Upper lobe of right lung (tissue), 1 donor: Measurements from ENCODE around the gene PEX11G. TPM values are rescaled to one million over a fixed set of nuclear protein-coding genes. Genes with fewer than 3 reads are reported as not detected.
"Not testable (repeated sequence)": the region's sequence is repeated elsewhere in the genome, so short reads cannot be mapped to it uniquely, and the experiment has no call there.

ENCODE experiments used
- ATAC-seq: fragments of 200-7000 bp; cut with Tn5 transposase; one replicate; pipeline ENCODE4 v1.9.1; 2020; ENCODE audit warnings: mild to moderate bottlenecking, moderate library complexity
- DNase-seq: peaks from one replicate; pipeline ENCODE4 v3.0.0-alpha.2; 2020
- H3K27ac ChIP-seq: fragments of 200-600 bp; one replicate; pipeline ENCODE4 v1.8.0; 2022
- H3K27me3 ChIP-seq: fragments of 200-600 bp; one replicate; pipeline ENCODE4 v1.8.0; 2022; ENCODE audit warnings: mild to moderate bottlenecking
- H3K36me3 ChIP-seq: fragments of 200-600 bp; one replicate; pipeline ENCODE4 v1.8.0; 2022
- H3K4me1 ChIP-seq: fragments of 200-600 bp; one replicate; pipeline ENCODE4 v1.8.0; 2022
- H3K4me3 ChIP-seq: fragments of 200-600 bp; one replicate; pipeline ENCODE4 v1.8.0; 2022; ENCODE audit warnings: mild to moderate bottlenecking
- H3K9me3 ChIP-seq: fragments of 200-600 bp; one replicate; pipeline ENCODE4 v1.8.0; 2022
- CTCF ChIP-seq: fragments of 200-600 bp; IDR thresholded peaks from one replicate; pipeline ENCODE4 v1.8.0; 2022; ENCODE audit warnings: antibody characterized with exemption
- intact Hi-C: fragments of 100-400 bp; cut with DNase I; formaldehyde crosslinking; loops from one replicate; pipeline ENCODE4 v1.11.0; 2022
- total RNA-seq: library from RNA; stranded (reverse); fragmentation: NEBNext Ultra II Directional; extraction: Animal tissue kit (Norgen Biotek cat#: 25700); gene quantifications from one replicate; pipeline ENCODE4 v1.2.1, GENCODE V29; 2021
- donor health status: DM: no; HTN: yes; CAD: no; lungs with severe emphysema.

Gene PEX11G
- total RNA-seq, 1 donor from 2014 or later = 3.6 TPM

- TF ChIP-seq CTCF = no peak
- intact Hi-C loops = no loop called here
- no peak for ATAC-seq
- no peak overlapping the region for H3K27ac ChIP-seq
- H3K4me3 ChIP-seq = no peak overlapping the region
- H3K36me3 ChIP-seq = peaks cover 10% of the 10 kb centered on the region
- no peak for DNase-seq
- no peaks in the 10 kb centered on the region for H3K27me3 ChIP-seq
- H3K4me1 ChIP-seq = no peaks in the 10 kb centered on the region
- no peaks in the 10 kb centered on the region for H3K9me3 ChIP-seq
Measured at GRCh38 chr19:7434391-7434790, 54.4 kb downstream of the PEX11G start.

DNA sequence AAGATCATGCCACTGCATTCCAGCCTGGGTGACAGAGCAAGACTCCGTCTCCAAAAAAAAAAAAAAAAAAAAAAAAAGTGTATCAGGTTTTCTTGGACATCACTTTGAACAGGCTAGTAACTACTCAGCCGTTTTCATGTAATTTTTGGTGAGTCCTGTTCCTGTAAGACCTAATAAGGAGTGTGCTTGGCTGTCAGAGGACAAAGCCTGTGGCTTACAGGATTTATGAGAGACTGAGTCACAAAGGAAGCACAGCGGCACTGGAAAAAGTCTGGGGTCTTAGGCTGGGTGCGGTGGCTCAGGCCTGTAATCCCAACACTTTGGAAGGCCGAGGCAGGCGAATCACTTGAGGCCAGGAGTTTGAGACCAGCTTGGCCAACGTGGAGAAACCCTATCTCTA is 55.4 kb downstream of the PEX11G start:
- H3K4me3 ChIP-seq, H3K36me3 ChIP-seq, intact Hi-C loops, DNase-seq, H3K27ac ChIP-seq, ATAC-seq, H3K4me1 ChIP-seq, H3K9me3 ChIP-seq, H3K27me3 ChIP-seq: not testable (repeated sequence)

- Histone ChIP-seq H3K27ac (no peak overlapping the region), H3K4me3 (no peak overlapping the region), H3K27me3 (no peaks in the 10 kb centered on the region), H3K9me3 (no peaks in the 10 kb centered on the region), H3K36me3 (peaks cover 7% of the 10 kb centered on the region), H3K4me1 (peaks cover 4% of the 10 kb centered on the region)
- TF ChIP-seq CTCF = no peak
- intact Hi-C loops = no loop called here
- no peak for DNase-seq
- no peak for ATAC-seq
Measured at GRCh38 chr19:7429638-7430282, 59.1 kb downstream of the PEX11G start.

DNA sequence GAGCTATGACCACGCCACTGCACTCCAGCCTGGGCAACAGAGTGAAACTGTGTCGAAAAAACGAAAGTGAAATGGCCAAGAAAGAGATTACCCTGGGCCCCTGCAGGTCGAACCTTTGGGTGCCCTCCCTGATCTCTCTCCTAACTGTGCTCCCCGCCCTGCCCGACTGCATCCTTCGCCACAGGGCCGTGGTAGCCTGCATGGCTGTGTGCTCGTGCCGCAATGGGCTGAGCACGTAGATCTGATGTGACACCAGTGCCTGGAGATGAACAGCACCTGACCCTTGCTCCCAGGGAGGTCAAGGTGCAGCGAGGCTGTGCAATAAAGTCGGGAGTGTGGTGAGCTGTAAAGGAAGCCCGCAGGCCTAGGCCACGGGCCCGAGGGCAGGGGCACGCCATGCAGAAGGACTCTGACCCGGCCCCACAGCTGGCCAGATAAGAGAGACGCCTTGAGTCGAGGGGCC is 60.2 kb downstream of the PEX11G start:
- Histone ChIP-seq H3K27ac (no peak overlapping the region), H3K27me3 (no peaks in the 10 kb centered on the region), H3K4me1 (peaks cover 4% of the 10 kb centered on the region), H3K9me3 (no peaks in the 10 kb centered on the region), H3K36me3 (peaks cover 7% of the 10 kb centered on the region), H3K4me3 (no peak overlapping the region)
- DNase-seq (no peak), ATAC-seq (no peak)
- TF ChIP-seq CTCF = no peak
- intact Hi-C loops = no loop called here

- Histone ChIP-seq H3K9me3 (no peaks in the 10 kb centered on the region), H3K4me3 (no peak overlapping the region), H3K36me3 (peaks cover 7% of the 10 kb centered on the region), H3K4me1 (peaks cover 4% of the 10 kb centered on the region), H3K27ac (peak overlapping the region; percentile 36), H3K27me3 (no peaks in the 10 kb centered on the region)
- intact Hi-C loops = no loop called here
- DNase-seq (no peak), ATAC-seq (no peak)
- TF ChIP-seq CTCF = no peak
Measured at GRCh38 chr19:7427944-7428343, 60.9 kb downstream of the PEX11G start.

- intact Hi-C loops = no loop called here
- peak overlapping the region; percentile 51 for H3K27ac ChIP-seq
- ATAC-seq = no peak
- no peak for DNase-seq
- peaks cover 4% of the 10 kb centered on the region for H3K4me1 ChIP-seq
- no peaks in the 10 kb centered on the region for H3K9me3 ChIP-seq
- no peak overlapping the region for H3K4me3 ChIP-seq
- no peaks in the 10 kb centered on the region for H3K27me3 ChIP-seq
- peaks cover 7% of the 10 kb centered on the region for H3K36me3 ChIP-seq
- TF ChIP-seq CTCF = no peak
Measured at GRCh38 chr19:7426986-7427385, 61.8 kb downstream of the PEX11G start.

Other genes with a start within 250 kb of the PEX11G start
- gene INSR, start 194.6 kb downstream of the PEX11G start, total RNA-seq = 37.5 TPM
- gene ARHGEF18, start 140.1 kb downstream of the PEX11G start, total RNA-seq = 50.4 TPM
- 56.9 TPM for gene ZNF358, start 27.1 kb upstream of the PEX11G start, total RNA-seq
- 55.0 TPM for gene MCOLN1, start 33.6 kb upstream of the PEX11G start, total RNA-seq
- 190 TPM for gene PNPLA6, start 46.7 kb upstream of the PEX11G start, total RNA-seq
- gene CAMSAP3, start 106.8 kb upstream of the PEX11G start, total RNA-seq = 29.1 TPM
- gene XAB2, start 140.5 kb upstream of the PEX11G start, total RNA-seq = 42.3 TPM
- gene PET100, start 140.8 kb upstream of the PEX11G start, total RNA-seq = 93.2 TPM
- gene PCP2, start 144.7 kb upstream of the PEX11G start, total RNA-seq = 3.5 TPM
- gene STXBP2, start 148.1 kb upstream of the PEX11G start, total RNA-seq = 162 TPM
- gene RETN, start 180.0 kb upstream of the PEX11G start, total RNA-seq = 12.5 TPM
- gene MCEMP1, start 188.1 kb upstream of the PEX11G start, total RNA-seq = 97.9 TPM
- gene TRAPPC5, start 191.8 kb upstream of the PEX11G start, total RNA-seq = 83.9 TPM
- 0.58 TPM for gene FCER2, start 213.1 kb upstream of the PEX11G start, total RNA-seq
- gene CLEC4G, start 243.1 kb upstream of the PEX11G start, total RNA-seq = 1.4 TPM